ENCODE measurements around the gene PLBD2. TPM values are rescaled to one million over a fixed set of nuclear protein-coding genes. Genes with fewer than 3 reads are reported as not detected.

PLBD2 gene
- total RNA-seq, 1 donor from 2014 or later, result 37.8 TPM

DNA sequence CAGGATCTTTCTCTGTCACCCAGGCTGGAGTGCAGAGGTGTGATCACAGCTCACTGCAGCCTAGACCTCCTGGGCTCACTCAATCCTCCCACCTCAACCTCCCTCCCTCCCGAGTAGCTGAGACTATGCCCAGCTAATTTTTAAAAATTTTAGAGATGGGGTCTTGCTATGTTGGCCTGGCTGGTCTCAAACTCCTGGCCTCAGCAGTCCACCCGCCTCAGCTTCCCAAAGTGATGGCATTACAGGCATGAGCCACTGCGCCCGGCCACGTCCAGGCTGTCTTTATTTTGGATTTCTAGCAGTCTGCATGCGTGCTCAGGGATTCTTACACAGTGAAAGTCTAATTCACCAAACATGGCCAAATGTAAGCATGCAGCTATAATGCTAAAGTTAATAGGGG lies 41.3 kb upstream of the PLBD2 start:
- H3K4me3 Mint-ChIP-seq, result no peak overlapping the region
- H3K36me3 Mint-ChIP-seq, result peaks cover 30% of the 10 kb centered on the region
- H3K27ac Mint-ChIP-seq, result no peak overlapping the region
- peaks cover 3% of the 10 kb centered on the region for H3K4me1 Mint-ChIP-seq
- peaks cover 2% of the 10 kb centered on the region for H3K9me3 Mint-ChIP-seq
- DNase-seq (ENCODE audit: low spot score in 2 of 2, unreplicated experiment in 2 of 2), result no peak
- H3K27me3 Mint-ChIP-seq (ENCODE audit: low read depth), result no peaks in the 10 kb centered on the region
- TF ChIP-seq, protein P1, sequence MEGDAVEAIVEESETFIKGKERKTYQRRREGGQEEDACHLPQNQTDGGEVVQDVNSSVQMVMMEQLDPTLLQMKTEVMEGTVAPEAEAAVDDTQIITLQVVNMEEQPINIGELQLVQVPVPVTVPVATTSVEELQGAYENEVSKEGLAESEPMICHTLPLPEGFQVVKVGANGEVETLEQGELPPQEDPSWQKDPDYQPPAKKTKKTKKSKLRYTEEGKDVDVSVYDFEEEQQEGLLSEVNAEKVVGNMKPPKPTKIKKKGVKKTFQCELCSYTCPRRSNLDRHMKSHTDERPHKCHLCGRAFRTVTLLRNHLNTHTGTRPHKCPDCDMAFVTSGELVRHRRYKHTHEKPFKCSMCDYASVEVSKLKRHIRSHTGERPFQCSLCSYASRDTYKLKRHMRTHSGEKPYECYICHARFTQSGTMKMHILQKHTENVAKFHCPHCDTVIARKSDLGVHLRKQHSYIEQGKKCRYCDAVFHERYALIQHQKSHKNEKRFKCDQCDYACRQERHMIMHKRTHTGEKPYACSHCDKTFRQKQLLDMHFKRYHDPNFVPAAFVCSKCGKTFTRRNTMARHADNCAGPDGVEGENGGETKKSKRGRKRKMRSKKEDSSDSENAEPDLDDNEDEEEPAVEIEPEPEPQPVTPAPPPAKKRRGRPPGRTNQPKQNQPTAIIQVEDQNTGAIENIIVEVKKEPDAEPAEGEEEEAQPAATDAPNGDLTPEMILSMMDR (IDR thresholded peaks at IDR 0.05; ENCODE audit: unreplicated experiment), result no peak

DNA sequence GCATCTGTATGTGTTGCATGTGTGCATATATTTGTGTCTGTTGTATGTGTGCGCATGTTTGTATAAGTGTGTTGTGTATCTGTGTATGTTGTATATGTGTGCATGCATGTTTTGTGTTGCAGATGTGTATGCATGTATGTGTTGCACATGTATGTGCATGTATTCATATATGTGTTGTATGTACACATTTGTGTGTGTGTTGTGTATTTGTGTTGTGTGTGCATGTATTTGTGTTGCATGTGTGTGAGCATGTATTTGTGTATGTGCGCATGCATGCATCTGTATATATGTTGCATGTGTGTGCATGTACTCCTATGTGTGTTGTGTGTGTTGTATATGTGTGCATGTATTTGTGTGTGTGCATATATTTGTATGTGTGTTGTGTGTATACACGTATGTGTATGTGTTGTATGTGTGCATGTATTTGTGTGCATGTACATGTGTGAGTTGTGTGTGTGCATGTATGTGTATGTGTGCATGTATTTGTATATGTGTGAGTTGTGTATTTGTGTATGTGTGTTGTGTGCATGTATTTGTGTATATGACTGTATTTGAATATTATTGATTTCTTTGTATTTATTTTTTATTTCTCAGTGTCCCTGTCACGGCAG lies 40.2 kb upstream of the PLBD2 start:
- Mint-ChIP-seq H3K4me3 (no peak overlapping the region), H3K27me3 (ENCODE audit: low read depth) (no peaks in the 10 kb centered on the region), H3K9me3 (peaks cover 5% of the 10 kb centered on the region), H3K4me1 (peaks cover 3% of the 10 kb centered on the region), H3K36me3 (peaks cover 36% of the 10 kb centered on the region), H3K27ac (no peak overlapping the region)
- DNase-seq (ENCODE audit: low spot score in 2 of 2, unreplicated experiment in 2 of 2), result no peak
- TF ChIP-seq, protein P1 (IDR thresholded peaks at IDR 0.05; ENCODE audit: unreplicated experiment), result no peak

DNA sequence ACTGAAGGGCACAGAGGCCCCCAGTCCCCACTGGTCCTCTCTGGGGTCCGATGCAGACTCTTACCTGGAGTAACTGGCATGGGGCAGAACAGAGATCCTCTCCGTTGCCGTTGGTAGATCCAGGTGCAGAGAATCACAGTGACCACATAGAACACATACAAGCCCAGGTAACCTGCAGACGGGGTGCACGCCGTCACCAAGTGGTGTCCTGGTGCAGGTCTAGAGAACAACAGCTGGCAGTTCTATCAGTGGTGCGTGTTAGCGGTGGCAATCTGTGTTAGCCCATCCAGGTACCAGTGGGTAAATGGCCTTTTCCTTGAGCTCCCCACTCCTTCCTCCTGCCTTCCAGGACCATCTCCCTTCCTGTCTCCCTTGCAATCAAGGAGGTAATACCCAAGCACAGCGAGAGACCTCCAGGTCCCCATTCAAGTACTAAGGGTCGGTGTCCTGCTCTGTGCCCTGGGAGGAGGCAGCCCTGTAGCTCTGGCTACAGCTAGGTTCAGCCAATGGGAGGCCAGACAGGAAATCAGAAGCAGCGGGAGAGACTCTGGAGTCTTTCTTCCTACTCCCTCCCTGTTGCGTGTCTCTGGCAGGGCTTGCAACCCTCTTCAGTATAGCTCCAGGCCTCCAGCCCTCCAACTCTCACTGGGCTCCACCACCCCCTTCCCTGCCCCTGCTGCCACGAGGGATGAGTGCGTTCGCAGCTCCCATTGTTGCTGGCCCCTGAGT lies 39.3 kb upstream of the PLBD2 start:
- H3K9me3 Mint-ChIP-seq, result peaks cover 5% of the 10 kb centered on the region
- peaks cover 2% of the 10 kb centered on the region for H3K4me1 Mint-ChIP-seq
- H3K36me3 Mint-ChIP-seq, result peaks cover 34% of the 10 kb centered on the region
- TF ChIP-seq, protein P1 (IDR thresholded peaks at IDR 0.05; ENCODE audit: unreplicated experiment), result no peak
- H3K4me3 Mint-ChIP-seq, result no peak overlapping the region
- no peak overlapping the region for H3K27ac Mint-ChIP-seq
- H3K27me3 Mint-ChIP-seq (ENCODE audit: low read depth), result no peaks in the 10 kb centered on the region
- DNase-seq (ENCODE audit: low spot score in 2 of 2, unreplicated experiment in 2 of 2), result no peak

DNA sequence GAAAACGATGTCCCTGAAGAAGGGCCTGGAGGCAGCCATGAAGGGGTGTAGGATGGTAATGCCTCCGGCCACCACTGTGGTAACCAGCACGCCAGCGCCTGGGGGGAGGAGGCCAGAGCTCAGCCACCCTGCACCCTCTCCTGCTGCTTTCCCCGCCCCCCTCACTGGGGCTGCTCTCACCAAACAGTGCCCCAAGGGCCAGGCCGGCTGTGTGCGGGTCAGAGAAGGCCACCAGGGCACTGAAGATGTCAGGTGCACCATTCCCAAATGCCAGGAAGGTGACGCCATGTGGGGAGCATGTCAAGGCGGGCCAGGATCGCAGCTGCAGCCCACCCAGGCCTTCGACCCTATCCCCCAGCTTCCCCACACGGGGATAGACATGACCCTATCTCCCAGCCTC lies 38.0 kb upstream of the PLBD2 start:
- Mint-ChIP-seq H3K27ac (no peak overlapping the region), H3K4me3 (no peak overlapping the region), H3K27me3 (ENCODE audit: low read depth) (no peaks in the 10 kb centered on the region), H3K4me1 (no peaks in the 10 kb centered on the region), H3K9me3 (peaks cover 5% of the 10 kb centered on the region), H3K36me3 (peaks cover 37% of the 10 kb centered on the region)
- TF ChIP-seq, protein P1 (IDR thresholded peaks at IDR 0.05; ENCODE audit: unreplicated experiment), result no peak
- no peak for DNase-seq (ENCODE audit: low spot score in 2 of 2, unreplicated experiment in 2 of 2)

DNA sequence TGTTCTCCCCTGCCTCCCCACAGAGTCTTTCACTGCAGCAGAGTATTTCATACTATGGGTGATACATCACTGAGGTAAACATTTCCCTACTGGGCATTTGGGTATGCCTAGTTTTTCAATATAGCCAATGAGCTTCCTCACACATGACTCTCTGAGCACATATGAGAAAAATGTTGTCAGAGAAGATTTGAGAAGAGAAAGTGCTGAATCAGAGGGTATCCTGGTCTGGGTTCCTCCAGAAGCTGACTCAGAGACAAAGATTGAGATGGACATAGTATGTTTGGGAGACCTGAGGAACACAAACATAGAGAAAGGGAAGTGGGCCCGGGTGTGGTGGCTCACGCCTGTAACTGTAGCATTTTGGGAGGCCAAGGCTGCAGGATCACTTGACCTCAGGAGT lies 36.0 kb upstream of the PLBD2 start:
- Mint-ChIP-seq H3K9me3 (peaks cover 5% of the 10 kb centered on the region), H3K27ac (no peak overlapping the region)

More for the DNA sequence above, 36.0 kb upstream of the PLBD2 start:
- H3K4me3 Mint-ChIP-seq, result no peak overlapping the region
- DNase-seq (ENCODE audit: low spot score in 2 of 2, unreplicated experiment in 2 of 2), result no peak
- peaks cover 37% of the 10 kb centered on the region for H3K36me3 Mint-ChIP-seq
- no peaks in the 10 kb centered on the region for H3K27me3 Mint-ChIP-seq (ENCODE audit: low read depth)
- H3K4me1 Mint-ChIP-seq, result peaks cover 3% of the 10 kb centered on the region
- TF ChIP-seq, protein P1 (IDR thresholded peaks at IDR 0.05; ENCODE audit: unreplicated experiment), result no peak

Data from mesothelial cell of epicardium (in vitro differentiated cells).